GM19193 (cell line): Measurements from ENCODE around the gene LPA.
"Not testable (repeated sequence)": the region's sequence is repeated elsewhere in the genome, so short reads cannot be mapped to it uniquely, and the experiment has no call there.

Source experiments
- POLR2A ChIP-seq: IDR thresholded peaks from 4 replicates; pipeline ENCODE4 v1.6.1; 2011; ENCODE audit not compliant: insufficient read depth, insufficient read length; ENCODE audit errors: extremely low read depth

The LPA gene

GRCh38 chr6:160664198-160664597 lies at the start of gene LPA:
LPA (minus strand) TSS chr6:160664275; CDS start chr6:160664214, 61 bp downstream.
- not testable (repeated sequence) for TF ChIP-seq POLR2A

GRCh38 chr6:160701918-160702680 lies 38.0 kb upstream of the LPA start, which contains the start of gene PLG:
PLG (plus strand) TSS chr6:160702244; CDS start chr6:160702305, 61 bp downstream.
- TF ChIP-seq POLR2A: not testable (repeated sequence)

GRCh38 chr6:160697826-160698225 lies 33.8 kb upstream of the LPA start:
- TF ChIP-seq POLR2A: no peak

- no peak for TF ChIP-seq POLR2A
Measured at GRCh38 chr6:160692369-160692959, 28.4 kb upstream of the LPA start.

- no peak for TF ChIP-seq POLR2A
Measured at GRCh38 chr6:160691617-160692016, 27.5 kb upstream of the LPA start.

GRCh38 chr6:160690458-160690857 lies 26.4 kb upstream of the LPA start:
- no peak for TF ChIP-seq POLR2A

GRCh38 chr6:160685762-160686450 lies 21.8 kb upstream of the LPA start:
- no peak for TF ChIP-seq POLR2A

- TF ChIP-seq POLR2A: no peak
Measured at GRCh38 chr6:160679402-160679769, 15.3 kb upstream of the LPA start.

- no peak for TF ChIP-seq POLR2A
Measured at GRCh38 chr6:160678744-160679401, 14.8 kb upstream of the LPA start.

- no peak for TF ChIP-seq POLR2A
Measured at GRCh38 chr6:160678230-160678629, 14.2 kb upstream of the LPA start.

- no peak for TF ChIP-seq POLR2A
Measured at GRCh38 chr6:160668589-160668988, 4.5 kb upstream of the LPA start.

GRCh38 chr6:160667639-160668481 lies 3.8 kb upstream of the LPA start:
- no peak for TF ChIP-seq POLR2A

- TF ChIP-seq POLR2A: no peak
Measured at GRCh38 chr6:160662842-160663241, 1.2 kb downstream of the LPA start.

GRCh38 chr6:160662429-160662828 lies 1.6 kb downstream of the LPA start:
- no peak for TF ChIP-seq POLR2A
